Kidney (tissue), 14 donors: ENCODE results near the gene KCNAB1. TPM values are rescaled to one million over a fixed set of nuclear protein-coding genes. Genes with fewer than 3 reads are reported as not detected.
A peak's percentile ranks its signal among the peaks of the same experiment; 100 is the strongest.

Source experiments
- DNase-seq, 5 donors: peaks; one replicate each; pipeline ENCODE4 v3.0.0-alpha.2; 2013 to 2020
- FAIRE-seq: peaks from 2 replicates; lab custom pipeline; 2012; peaks lifted over from hg19 to GRCh38; lab: Jason Lieb, UNC
- H3K27ac ChIP-seq, 2 donors: one replicate each; pipeline ENCODE4 v1.7.0; 2013; ENCODE audit warnings: low read depth in 2 of 2, low read length in 2 of 2, inconsistent platforms in 1 of 2
- H3K27me3 ChIP-seq: one replicate; pipeline ENCODE4 v1.7.1; 2013; ENCODE audit warnings: low read length, inconsistent platforms; ENCODE audit not compliant: control insufficient read depth, insufficient read depth
- H3K36me3 ChIP-seq, 3 donors: one replicate each; pipeline versions ENCODE4 v1.7.0 to v1.7.1; 2013; ENCODE audit warnings: low read length in 3 of 3, control low read depth in 1 of 3, inconsistent platforms in 1 of 3; ENCODE audit not compliant: insufficient read depth in 3 of 3, control insufficient read depth in 2 of 3
- H3K4me1 ChIP-seq, 3 donors: one replicate each; pipeline versions ENCODE4 v1.7.0 to v1.7.1; 2013; ENCODE audit warnings: low read length in 3 of 3, inconsistent platforms in 1 of 3, low read depth in 1 of 3; ENCODE audit not compliant: control insufficient read depth in 2 of 3, insufficient read depth in 2 of 3
- H3K4me3 ChIP-seq, 3 donors: one replicate each; pipeline versions ENCODE4 v1.7.0 to v1.8.1; 2013; ENCODE audit warnings: low read length in 3 of 3, control low read depth in 1 of 3, inconsistent platforms in 1 of 3
- H3K9ac ChIP-seq, 3 donors: one replicate each; pipeline versions ENCODE4 v1.7.0 to v1.7.1; 2013; ENCODE audit warnings: low read length in 3 of 3, control low read depth in 1 of 3, inconsistent platforms in 1 of 3
- H3K9me3 ChIP-seq, 3 donors: one replicate each; pipeline versions ENCODE4 v1.7.0 to v1.7.1; 2013; ENCODE audit warnings: low read length in 3 of 3, control low read depth in 1 of 3, inconsistent platforms in 1 of 3; ENCODE audit not compliant: control insufficient read depth in 2 of 3, insufficient read depth in 1 of 3
- CTCF ChIP-seq: IDR thresholded peaks from 3 replicates; pipeline ENCODE4 v1.5.1; 2012; ENCODE audit warnings: mild to moderate bottlenecking, moderate library complexity, borderline replicate concordance; ENCODE audit not compliant: insufficient read depth; ENCODE audit errors: extremely low read depth
- intact Hi-C: fragments of 100-400 bp; cut with DNase I; formaldehyde crosslinking; loops from one replicate; pipeline ENCODE4 v1.11.1; 2022
- polyA plus RNA-seq: library from polyadenylated mRNA; stranded (reverse); fragments of 350-450 nt; fragmentation: Illumina TruSeq; extraction: RNeasy Lipid Tissue Mini Kit (QIAGEN cat#74804); gene quantifications from one replicate; pipeline ENCODE4 v1.2.3, GENCODE V29; 2014; ENCODE audit warnings: low read depth, low replicate concordance; ENCODE audit not compliant: insufficient read depth
- total RNA-seq: library from RNA; stranded (reverse); fragmentation: NEBNext Ultra II Directional; extraction: Animal tissue kit (Norgen Biotek cat#: 25700); gene quantifications from one replicate; pipeline ENCODE4 v1.2.1, GENCODE V29; 2021
- donor health status: control.
- donor health status: control.
- donor health status: control.
- donor health status: control.
- donor health status: control.
- donor health status: DM: yes; HTN: yes; CAD: no.
- donor health status: Normal renal cell carcinoma (clear cell type).

Gene KCNAB1
- total and polyA plus RNA-seq, 2 donors from 2014 or later, result 1.7 to 6.6 TPM

- Histone ChIP-seq H3K4me1 (no peaks in the 10 kb centered on the region), H3K9me3 (no peaks in the 10 kb centered on the region), H3K36me3 (no peaks in the 10 kb centered on the region), H3K27me3 (no peaks in the 10 kb centered on the region), H3K4me3 (no peak overlapping the region), H3K9ac (no peak overlapping the region), H3K27ac (no peak overlapping the region)
- intact Hi-C loops, result no loop called here
- FAIRE-seq (no peak), DNase-seq (no peak)
- TF ChIP-seq CTCF, result no peak
These were observed 137.9 kb downstream of the KCNAB1 start for GRCh38 chr3:156258301-156258700.

- Histone ChIP-seq H3K4me3 (no peak overlapping the region), H3K9ac (no peak overlapping the region), H3K27ac (no peak overlapping the region), H3K36me3 (no peaks in the 10 kb centered on the region), H3K27me3 (no peaks in the 10 kb centered on the region), H3K9me3 (no peaks in the 10 kb centered on the region), H3K4me1 (no peaks in the 10 kb centered on the region)
- DNase-seq (peak in 2 of 5 donors; percentile 15 to 67), FAIRE-seq (no peak)
- no peak for TF ChIP-seq CTCF
- intact Hi-C loops, result no loop called here
These were observed 139.5 kb downstream of the KCNAB1 start for GRCh38 chr3:156259896-156260295.

GRCh38 chr3:156260331-156260730 is 140.0 kb downstream of the KCNAB1 start:
- no peaks in the 10 kb centered on the region for H3K4me1 ChIP-seq
- no peak overlapping the region for H3K27ac ChIP-seq
- no peaks in the 10 kb centered on the region for H3K36me3 ChIP-seq
- no peaks in the 10 kb centered on the region for H3K27me3 ChIP-seq
- H3K9me3 ChIP-seq, result no peaks in the 10 kb centered on the region
- DNase-seq (peak in 1 of 5 donors; percentile 56), FAIRE-seq (no peak)
- no peak for TF ChIP-seq CTCF
- intact Hi-C loops, result no loop called here
- no peak overlapping the region for H3K4me3 ChIP-seq
- no peak overlapping the region for H3K9ac ChIP-seq

- Histone ChIP-seq H3K4me1 (no peaks in the 10 kb centered on the region), H3K4me3 (no peak overlapping the region), H3K9me3 (no peaks in the 10 kb centered on the region), H3K27me3 (no peaks in the 10 kb centered on the region), H3K9ac (no peak overlapping the region), H3K27ac (no peak overlapping the region), H3K36me3 (no peaks in the 10 kb centered on the region)
- intact Hi-C loops, result no loop called here
- FAIRE-seq, result no peak
- TF ChIP-seq CTCF, result no peak
- no peak for DNase-seq
These were observed 144.4 kb downstream of the KCNAB1 start for GRCh38 chr3:156264771-156265170.
